ENCODE measurements around the gene ALDH3B1.

Gene ALDH3B1

DNA sequence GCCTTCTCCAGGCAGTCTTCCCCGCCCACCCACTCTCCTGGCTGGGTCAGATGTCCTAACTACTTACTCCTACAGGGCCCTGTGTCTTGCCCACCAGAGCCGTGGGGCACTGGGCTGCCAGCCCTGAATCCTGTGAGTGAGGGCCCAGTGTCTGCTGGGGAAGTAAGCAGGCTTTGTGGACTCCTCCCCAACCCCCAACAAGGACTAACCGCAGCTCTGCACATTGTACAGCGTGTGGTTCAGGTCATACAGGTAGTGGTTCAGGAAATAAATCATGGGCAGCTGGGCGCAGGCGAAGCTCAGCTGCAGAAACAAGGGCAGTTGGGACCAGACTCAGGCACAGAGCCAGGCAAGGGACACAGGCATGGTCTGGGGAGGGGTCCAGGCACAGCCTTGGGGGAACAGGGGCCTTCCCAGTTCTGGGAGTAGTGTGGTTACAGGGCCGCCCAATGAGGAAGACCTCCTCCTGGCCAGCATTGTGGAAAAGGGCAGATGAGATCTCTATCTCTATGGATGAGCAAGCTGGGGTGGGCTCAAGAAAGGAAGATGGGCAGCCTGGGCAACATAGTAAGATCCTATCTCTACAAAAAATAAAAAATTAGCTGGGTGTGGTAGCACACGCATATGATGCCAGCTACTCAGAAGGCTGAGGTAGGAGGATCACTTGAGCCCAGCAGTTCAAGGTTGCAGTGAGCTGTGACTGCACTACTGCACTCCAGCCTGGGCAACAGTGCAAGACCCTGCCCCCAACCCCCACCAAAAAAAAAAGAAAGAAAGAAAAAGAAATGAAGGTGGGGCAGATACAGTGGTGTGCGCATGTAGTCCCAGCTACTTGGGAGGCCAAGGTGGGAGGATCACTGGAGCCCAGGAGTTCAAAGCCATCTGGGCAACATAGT is 11.7 kb upstream of the ALDH3B1 start:
- no peak for DNase-seq

GRCh38 chr11:67999201-67999629 is 10.9 kb upstream of the ALDH3B1 start:
- no peak for DNase-seq

DNA sequence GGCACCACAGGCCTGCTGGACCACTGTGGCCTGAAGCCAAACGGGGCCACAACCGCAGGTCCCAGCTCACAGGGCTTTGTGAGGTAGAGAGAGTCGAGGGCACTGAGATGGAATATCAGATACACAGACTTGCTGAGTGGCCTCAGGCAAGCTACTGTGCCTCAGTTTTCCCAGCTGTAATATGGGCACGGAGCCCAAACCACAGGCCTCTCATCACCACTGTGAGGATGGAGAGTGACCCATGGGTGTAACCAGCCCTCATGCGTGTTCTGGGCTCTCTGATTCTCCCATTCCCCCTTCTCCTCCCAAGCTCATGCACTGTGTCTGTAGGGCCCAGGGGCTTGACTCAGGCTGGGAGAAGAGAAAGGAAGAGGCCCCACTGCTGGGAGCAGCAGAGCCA is 10.4 kb upstream of the ALDH3B1 start:
- no peak for DNase-seq

DNA sequence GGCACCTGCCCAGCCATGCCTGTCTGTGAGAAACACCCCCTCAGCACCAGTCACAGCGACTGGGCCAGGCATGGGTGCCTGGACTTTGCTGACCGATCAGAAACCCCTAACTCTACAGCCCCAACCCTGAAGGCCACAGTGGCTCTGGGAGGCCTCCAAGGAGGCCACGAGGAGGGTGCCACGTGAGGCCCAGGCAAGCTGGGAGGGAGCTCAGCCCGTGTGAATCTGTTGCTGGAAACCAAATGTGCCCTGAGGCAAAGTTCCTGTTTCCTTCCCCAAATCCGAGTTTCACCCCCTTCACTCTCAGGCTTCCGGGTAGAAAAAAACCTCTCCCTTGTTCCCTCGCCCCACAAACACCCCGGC is 7.6 kb upstream of the ALDH3B1 start:
- peak; percentile 66 to 72 for DNase-seq

DNA sequence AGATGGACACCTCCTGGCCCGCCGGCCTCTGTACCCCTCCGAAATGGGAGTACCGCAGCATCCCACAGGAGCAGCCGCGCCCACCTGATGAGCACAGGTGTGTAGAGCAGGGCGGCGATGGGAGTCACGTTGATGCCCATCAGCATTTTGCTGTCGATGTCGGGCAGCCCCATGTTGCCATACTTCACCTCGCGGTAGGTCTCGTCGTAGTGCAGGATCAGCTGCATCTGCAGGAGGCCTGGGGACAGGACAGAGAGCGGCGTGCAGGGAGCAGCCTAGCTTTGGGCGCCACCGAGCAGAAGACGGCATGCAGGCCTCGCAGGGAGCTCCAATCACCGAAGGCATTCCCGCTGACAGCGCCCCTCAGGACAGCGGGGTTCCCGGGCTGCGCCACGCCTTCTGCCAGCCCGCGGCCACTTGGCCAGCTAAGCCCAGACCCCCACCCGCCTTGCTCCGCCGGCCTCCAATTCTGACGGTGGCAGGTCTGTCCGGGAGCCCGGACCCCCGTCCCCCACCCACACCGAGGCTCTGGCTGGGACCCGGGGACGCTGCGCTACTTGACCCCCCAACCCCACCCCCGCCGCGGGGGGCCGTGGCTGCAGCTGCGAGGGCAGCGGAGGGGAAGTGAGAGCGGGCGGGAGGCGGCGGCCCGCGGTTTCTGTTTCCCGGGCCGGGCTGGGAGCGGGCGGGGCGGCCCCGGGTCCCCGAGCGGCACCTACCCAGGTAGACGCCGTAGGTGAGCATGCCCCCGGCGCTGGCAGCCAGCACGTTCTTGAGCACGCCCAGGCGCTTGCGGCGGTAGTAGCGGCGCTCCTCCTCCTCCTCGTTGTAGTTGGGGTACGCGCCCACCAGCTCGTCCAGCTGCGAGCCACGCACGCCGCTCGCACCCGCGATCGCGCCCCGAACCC is 6.9 kb upstream of the ALDH3B1 start:
- DNase-seq = peak; percentile 21 to 43

DNA sequence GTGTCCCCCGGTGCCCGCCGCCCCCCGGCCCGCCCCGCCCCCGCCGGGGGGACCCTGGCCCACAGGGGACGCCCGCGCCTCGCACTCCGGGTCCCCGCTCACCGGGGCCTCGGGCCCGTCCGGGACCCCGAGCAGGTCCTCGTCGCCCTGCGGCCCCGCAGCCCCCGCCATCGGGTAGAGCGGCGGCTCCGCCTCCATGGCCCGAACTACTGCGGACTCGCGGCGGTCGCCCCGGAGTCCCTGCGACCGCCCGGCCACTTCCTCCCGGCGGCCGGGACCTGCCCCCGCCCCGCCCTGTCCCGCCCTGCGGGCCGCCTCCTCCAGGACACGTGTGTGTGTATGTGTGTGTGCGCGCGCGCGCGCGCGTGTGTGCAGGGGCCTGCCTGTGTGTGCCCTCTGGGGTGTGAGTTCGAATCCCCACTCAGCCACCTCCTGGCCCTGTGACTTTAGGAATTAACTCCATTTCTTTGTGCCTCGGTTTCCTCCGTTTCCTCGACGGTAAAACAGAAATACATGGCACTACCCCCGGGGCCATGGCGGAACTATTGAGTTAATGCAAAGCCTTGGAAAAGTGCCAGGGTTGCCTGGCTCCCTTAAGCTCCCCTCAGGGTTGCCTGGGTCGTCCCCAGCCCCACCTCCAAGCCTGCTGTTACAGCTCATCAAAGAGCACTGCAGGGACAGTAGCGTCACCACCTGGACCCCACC is 6.1 kb upstream of the ALDH3B1 start, which contains the start of gene UNC93B1:
TSS of gene UNC93B1 (minus strand) at position 252 of the 705 bp plus-strand sequence. CDS start at position 198, 54 bp downstream.
- DNase-seq = peak; percentile 57 to 78

GRCh38 chr11:68004551-68005335 is 5.4 kb upstream of the ALDH3B1 start:
- DNase-seq = no peak

DNA sequence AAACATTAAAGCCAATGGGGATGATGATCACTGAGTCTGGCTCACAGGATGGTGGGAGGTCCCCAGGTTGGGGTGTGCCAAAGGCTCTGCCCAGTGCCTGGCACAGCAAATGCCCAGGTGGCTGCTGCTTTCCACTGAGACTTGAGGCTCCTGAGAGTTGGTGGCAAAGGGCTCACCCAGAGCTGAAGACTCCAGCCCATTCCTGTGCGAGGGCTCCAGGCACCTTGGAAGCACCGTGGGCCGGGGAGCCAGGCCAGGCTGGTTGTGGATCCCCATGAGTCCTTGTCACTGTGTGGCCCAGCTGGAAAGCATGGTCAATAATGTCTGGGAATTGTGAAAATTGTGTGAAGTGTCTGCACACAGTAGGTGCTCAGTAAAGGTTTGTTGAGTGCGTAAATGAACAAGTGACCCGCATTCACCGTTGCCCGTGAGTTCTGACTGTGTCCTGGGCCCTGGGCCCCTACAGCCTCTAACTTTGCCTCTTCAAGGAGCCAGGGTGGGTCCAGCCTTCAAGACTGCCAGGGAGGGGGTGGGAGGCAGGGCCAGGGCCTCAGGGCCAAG is 3.4 kb upstream of the ALDH3B1 start:
- no peak for DNase-seq

GRCh38 chr11:68007498-68008380 is 2.4 kb upstream of the ALDH3B1 start:
- DNase-seq = no peak

GRCh38 chr11:68008381-68009337 is 1.5 kb upstream of the ALDH3B1 start:
- DNase-seq = peak; percentile 54 to 68

GRCh38 chr11:68009391-68010089 is 587 bp upstream of the ALDH3B1 start:
- DNase-seq = peak; percentile 44 to 65

- peak; percentile 48 to 59 for DNase-seq
These were observed 1.2 kb downstream of the ALDH3B1 start for GRCh38 chr11:68011051-68011943.

DNA sequence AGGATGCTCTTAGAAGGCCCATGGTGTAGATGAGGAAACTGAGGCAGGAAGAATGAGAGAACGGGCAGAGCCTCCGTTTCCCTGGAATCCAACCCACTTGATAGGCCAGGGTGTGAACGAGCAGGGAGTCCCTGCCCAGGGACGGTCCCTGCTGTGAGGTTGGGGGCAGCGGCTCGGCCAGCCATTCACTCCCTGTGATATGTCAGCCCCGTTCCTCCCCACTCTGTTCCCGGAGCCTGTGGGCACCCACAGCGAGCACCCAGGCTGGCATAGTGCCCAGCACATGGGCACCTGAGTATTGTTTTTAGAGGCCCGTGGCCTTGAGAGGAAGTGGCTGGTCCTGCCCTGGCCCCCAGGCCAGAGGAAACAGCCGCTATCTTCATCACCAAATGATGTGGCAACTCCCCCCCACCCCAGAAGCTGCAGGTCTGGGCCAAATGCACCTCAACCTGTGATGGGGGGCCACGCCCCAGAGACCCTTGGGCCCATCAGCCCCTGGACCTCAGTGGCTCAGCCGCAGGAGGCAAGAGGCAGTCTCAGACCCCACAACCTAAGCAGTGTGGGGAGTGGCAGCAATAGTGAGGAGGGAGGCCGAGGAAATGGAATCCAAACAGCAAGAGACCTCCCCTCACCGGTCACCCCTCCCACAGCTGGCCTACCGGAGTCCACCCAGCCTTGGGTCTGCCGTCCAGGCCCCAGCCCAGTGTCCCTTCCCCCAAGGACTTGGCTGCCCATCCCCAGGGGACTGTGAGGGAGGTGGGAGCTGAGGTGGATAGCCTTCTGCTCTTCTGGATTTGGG is 2.1 kb downstream of the ALDH3B1 start:
- DNase-seq = no peak

DNA sequence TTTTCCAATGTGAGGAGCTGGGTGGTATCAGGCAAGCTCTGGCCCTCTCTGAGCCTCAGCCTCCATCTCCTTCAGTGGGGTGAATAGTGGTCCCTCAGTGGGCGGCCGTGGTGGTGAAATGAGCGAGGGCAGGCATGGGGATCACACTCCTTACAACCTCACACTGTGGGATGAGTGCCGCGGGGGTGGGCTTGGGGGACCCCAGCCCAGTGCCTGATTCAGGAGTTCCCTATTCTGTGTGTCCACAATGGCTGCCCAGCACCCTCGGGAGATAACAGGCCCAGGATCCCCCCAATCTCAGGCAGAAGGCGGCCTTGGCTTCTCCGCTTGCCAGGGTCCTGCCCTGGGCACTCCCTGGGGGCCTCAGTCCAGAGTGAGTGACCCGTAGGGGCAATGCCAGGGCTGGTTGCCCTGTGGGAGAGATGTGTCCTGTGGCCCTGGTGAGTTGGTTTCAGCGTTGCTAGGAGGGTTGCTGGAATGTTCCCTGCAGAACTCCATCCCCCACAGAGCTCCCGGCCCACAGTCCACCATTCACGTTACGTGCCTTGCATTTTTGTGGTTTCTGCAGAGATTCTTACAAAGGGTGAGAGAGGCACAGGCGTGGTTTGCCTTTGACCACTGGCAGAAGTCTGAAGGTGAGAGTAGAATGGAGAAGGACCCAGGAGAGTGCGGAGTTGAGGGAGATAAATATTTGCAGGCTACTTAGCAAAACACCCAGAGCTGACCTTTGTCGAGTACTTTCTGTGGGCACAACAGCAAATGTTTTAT is 2.9 kb downstream of the ALDH3B1 start:
- no peak for DNase-seq

DNA sequence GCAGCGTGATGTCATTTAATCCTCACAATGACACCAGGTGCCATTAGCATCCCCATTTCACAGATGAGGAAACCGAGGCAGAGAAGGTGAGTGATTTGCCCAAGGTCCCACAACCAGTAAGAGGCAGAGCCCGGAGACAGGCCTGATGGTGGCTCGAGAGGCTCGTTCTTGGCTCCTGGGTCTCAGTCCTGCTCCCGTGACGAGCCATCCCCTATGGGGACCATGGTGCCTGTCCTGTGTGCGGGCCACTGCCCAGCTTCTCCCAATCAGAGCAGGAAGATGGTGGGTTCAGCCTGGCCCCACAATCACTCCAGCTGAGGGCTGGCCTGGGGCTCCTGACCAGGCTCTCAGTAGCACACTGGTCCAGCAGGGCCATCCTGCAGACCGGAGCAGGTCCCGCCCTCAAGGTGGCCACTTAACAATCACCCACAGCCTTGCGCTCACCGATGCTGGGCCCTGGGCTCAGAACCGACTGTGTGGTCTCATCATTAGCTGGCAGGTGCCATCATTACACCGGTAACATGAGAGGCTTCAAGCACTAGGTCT is 3.6 kb downstream of the ALDH3B1 start:
- DNase-seq = no peak
